ENCODE data around the gene PATL2. TPM values are rescaled to one million over a fixed set of nuclear protein-coding genes. Genes with fewer than 3 reads are reported as not detected.

Gene PATL2
- total RNA-seq, 1 donor from 2014 or later = not detected

GRCh38 chr15:44718927-44719292, 7.8 kb upstream of the PATL2 start:
- Histone ChIP-seq H3K27me3 (no peaks in the 10 kb centered on the region), H3K79me2 (ENCODE audit: low read depth) (no peaks in the 10 kb centered on the region), H3K9me3 (ENCODE audit: low read depth) (no peaks in the 10 kb centered on the region), H3K36me3 (no peaks in the 10 kb centered on the region), H4K20me1 (ENCODE audit: low read depth) (no peaks in the 10 kb centered on the region), H3K4me3 (no peak overlapping the region), H3F3A (ENCODE audit: low read depth) (no peaks in the 10 kb centered on the region), H3K4me1 (no peaks in the 10 kb centered on the region), H3K4me2 (no peak overlapping the region), H3K9ac (no peak overlapping the region), H2AFZ (replicated peaks) (no peak overlapping the region), H3K27ac (no peak overlapping the region)
- H3K27me3 Mint-ChIP-seq (ENCODE audit: insufficient read depth, low read depth) = peaks cover 2% of the 10 kb centered on the region
- no peak overlapping the region for H3K4me3 Mint-ChIP-seq
- no peak for TF ChIP-seq EZH2 (IDR thresholded peaks at IDR 0.05)
- no peak for TF ChIP-seq EZH2phosphoT487 (IDR thresholded peaks at IDR 0.05)
- TF ChIP-seq CTCF (IDR thresholded peaks at IDR 0.05) = no peak
- no peak overlapping the region for H3K27ac Mint-ChIP-seq
- H3K36me3 Mint-ChIP-seq = peaks cover 12% of the 10 kb centered on the region
- H3K4me1 Mint-ChIP-seq = peaks cover 3% of the 10 kb centered on the region
- no peak for DNase-seq (ENCODE audit: low spot score)
- no peaks in the 10 kb centered on the region for H3K9me3 Mint-ChIP-seq

- Mint-ChIP-seq H3K36me3 (peaks cover 12% of the 10 kb centered on the region), H3K9me3 (no peaks in the 10 kb centered on the region), H3K4me1 (peaks cover 3% of the 10 kb centered on the region), H3K27ac (no peak overlapping the region), H3K27me3 (ENCODE audit: insufficient read depth, low read depth) (peaks cover 2% of the 10 kb centered on the region), H3K4me3 (no peak overlapping the region)
- no peaks in the 10 kb centered on the region for H3K36me3 ChIP-seq
- no peaks in the 10 kb centered on the region for H3K79me2 ChIP-seq (ENCODE audit: low read depth)
- H3K4me1 ChIP-seq = no peaks in the 10 kb centered on the region
- no peak overlapping the region for H2AFZ ChIP-seq (replicated peaks)
- no peaks in the 10 kb centered on the region for H4K20me1 ChIP-seq (ENCODE audit: low read depth)
- no peak overlapping the region for H3K27ac ChIP-seq
- no peak overlapping the region for H3K9ac ChIP-seq
- H3K4me2 ChIP-seq = no peak overlapping the region
- no peaks in the 10 kb centered on the region for H3K9me3 ChIP-seq (ENCODE audit: low read depth)
- DNase-seq (ENCODE audit: low spot score) = no peak
- H3F3A ChIP-seq (ENCODE audit: low read depth) = no peaks in the 10 kb centered on the region
- H3K27me3 ChIP-seq = peaks cover 1% of the 10 kb centered on the region
- H3K4me3 ChIP-seq = no peak overlapping the region
- no peak for TF ChIP-seq CTCF (IDR thresholded peaks at IDR 0.05)
- TF ChIP-seq EZH2 (IDR thresholded peaks at IDR 0.05) = no peak
- TF ChIP-seq EZH2phosphoT487 (IDR thresholded peaks at IDR 0.05) = no peak
These were observed 7.2 kb upstream of the PATL2 start for GRCh38 chr15:44718180-44718926.

GRCh38 chr15:44716983-44717602, 6.0 kb upstream of the PATL2 start:
- Histone ChIP-seq H3K79me2 (ENCODE audit: low read depth) (no peaks in the 10 kb centered on the region), H2AFZ (replicated peaks) (no peak overlapping the region), H4K20me1 (ENCODE audit: low read depth) (no peaks in the 10 kb centered on the region), H3K4me3 (no peak overlapping the region), H3K27me3 (peaks cover 14% of the 10 kb centered on the region), H3K36me3 (no peaks in the 10 kb centered on the region), H3K9ac (no peak overlapping the region), H3K27ac (no peak overlapping the region), H3K4me1 (no peaks in the 10 kb centered on the region), H3K4me2 (no peak overlapping the region), H3K9me3 (ENCODE audit: low read depth) (no peaks in the 10 kb centered on the region), H3F3A (ENCODE audit: low read depth) (no peaks in the 10 kb centered on the region)
- DNase-seq (ENCODE audit: low spot score) = no peak
- no peak for TF ChIP-seq EZH2 (IDR thresholded peaks at IDR 0.05)
- no peak for TF ChIP-seq EZH2phosphoT487 (IDR thresholded peaks at IDR 0.05)
- no peak for TF ChIP-seq CTCF (IDR thresholded peaks at IDR 0.05)
- Mint-ChIP-seq H3K27me3 (ENCODE audit: insufficient read depth, low read depth) (peaks cover 2% of the 10 kb centered on the region), H3K36me3 (peaks cover 12% of the 10 kb centered on the region), H3K4me1 (peaks cover 10% of the 10 kb centered on the region), H3K27ac (no peak overlapping the region), H3K4me3 (no peak overlapping the region), H3K9me3 (no peaks in the 10 kb centered on the region)
